ENCODE results near the gene CDH4. TPM values are rescaled to one million over a fixed set of nuclear protein-coding genes. Genes with fewer than 3 reads are reported as not detected.

The CDH4 gene
- total and polyA plus RNA-seq, 4 experiments from 2014 or later: 0.39 to 1.1 (median 0.41) TPM; not detected in 1

DNA sequence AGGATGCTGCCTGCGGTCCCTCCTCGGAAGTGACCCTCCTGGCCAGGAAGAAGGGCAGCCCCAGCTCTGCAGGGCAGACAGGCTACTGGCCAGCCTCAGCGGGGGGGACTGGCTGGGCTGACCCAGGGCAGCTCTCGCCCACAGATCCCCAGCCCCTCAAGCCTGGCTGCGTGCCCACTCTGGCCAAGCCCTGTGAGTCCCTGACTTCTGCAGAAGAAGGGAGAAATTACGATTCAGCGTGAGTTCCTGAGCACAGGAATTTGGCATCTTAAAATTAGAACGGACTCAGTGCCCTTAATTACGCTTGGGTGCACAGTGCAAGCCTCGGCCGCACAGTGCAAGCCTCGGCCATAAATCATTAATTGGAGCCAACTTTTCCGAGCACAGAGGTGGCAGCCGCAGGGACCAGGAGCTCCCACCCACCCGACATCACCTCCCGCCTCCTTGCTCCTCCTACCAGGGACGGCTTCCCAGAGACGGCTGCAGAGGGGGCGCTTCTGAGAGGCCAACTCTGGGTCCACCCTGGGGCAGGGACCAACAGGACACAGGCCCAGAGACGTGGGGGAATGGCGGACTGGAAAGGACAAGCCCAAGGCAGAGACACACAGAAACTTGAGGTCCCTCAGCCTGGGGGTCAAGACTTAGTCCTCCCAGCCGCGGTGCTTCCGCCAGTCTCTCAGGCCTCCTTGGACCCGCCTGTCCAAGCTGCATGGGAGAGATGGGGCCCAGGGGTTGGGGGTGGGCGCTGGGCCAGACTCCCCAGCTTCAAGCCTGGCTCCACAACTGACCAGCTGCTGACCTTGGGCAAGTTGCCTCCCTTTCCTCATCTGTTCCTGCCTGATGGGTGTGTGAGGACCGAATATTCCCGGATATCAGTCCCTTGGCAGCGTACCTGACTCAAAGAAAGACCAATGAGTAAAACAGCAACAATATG, 648.2 kb downstream of the CDH4 start:
- intact Hi-C loops (cut with micrococcal nuclease): no loop called here
- no peaks in the 10 kb centered on the region for H3K27me3 ChIP-seq (ENCODE audit: insufficient read depth, low read length)
- H3K4me1 ChIP-seq (ENCODE audit: insufficient read depth, low read length): no peaks in the 10 kb centered on the region
- Mint-ChIP-seq H3K9me3 (peaks cover 0 to 3% (median 0%) of the 10 kb centered on the region in 8 donors), H3K4me1 (peaks cover 0 to 7% (median 2%) of the 10 kb centered on the region in 4 donors), H3K4me3 (no peak overlapping the region), H3K36me3 (no peaks in the 10 kb centered on the region), H3K27me3 (peaks cover 4 to 7% of the 10 kb centered on the region in 2 donors), H3K27ac (no peak overlapping the region)
- H3K27ac ChIP-seq (ENCODE audit: low read depth, low read length): no peak overlapping the region
- H3K4me3 ChIP-seq (ENCODE audit: low read length in 2 of 2): no peak overlapping the region
- no peaks in the 10 kb centered on the region for H3K36me3 ChIP-seq (ENCODE audit: insufficient read depth, low read length)
- ChIA-PET CTCF (ENCODE audit: partially characterized antibody) (no interaction called here), POLR2A (ENCODE audit: partially characterized antibody) (no interaction called here)
- DNase-seq: no peak
- H3K9me3 ChIP-seq (ENCODE audit: control insufficient read depth in 1 of 2, low read length in 2 of 2): no peaks in the 10 kb centered on the region

GRCh38 chr20:61900945-61901293, 648.9 kb downstream of the CDH4 start:
- H3K36me3 Mint-ChIP-seq: no peaks in the 10 kb centered on the region
- H3K27me3 Mint-ChIP-seq: peaks cover 4 to 7% of the 10 kb centered on the region in 2 donors
- ChIA-PET POLR2A (ENCODE audit: partially characterized antibody) (no interaction called here), CTCF (ENCODE audit: partially characterized antibody) (interaction anchor here (0.8 kb wide), 1 partner anchor 1843 kb away, joined by 3 read pairs; no protein-coding TSS in a partner anchor)
- no peak overlapping the region for H3K27ac ChIP-seq (ENCODE audit: low read depth, low read length)
- H3K27ac Mint-ChIP-seq: no peak overlapping the region
- no peaks in the 10 kb centered on the region for H3K36me3 ChIP-seq (ENCODE audit: insufficient read depth, low read length)
- no peak overlapping the region for H3K4me3 ChIP-seq (ENCODE audit: low read length in 2 of 2)
- peaks cover 0 to 3% (median 0%) of the 10 kb centered on the region in 8 donors for H3K9me3 Mint-ChIP-seq
- H3K4me3 Mint-ChIP-seq: no peak overlapping the region
- peaks cover 0 to 7% (median 2%) of the 10 kb centered on the region in 4 donors for H3K4me1 Mint-ChIP-seq
- no peaks in the 10 kb centered on the region for H3K9me3 ChIP-seq (ENCODE audit: control insufficient read depth in 1 of 2, low read length in 2 of 2)
- intact Hi-C loops (cut with micrococcal nuclease): no loop called here
- no peaks in the 10 kb centered on the region for H3K4me1 ChIP-seq (ENCODE audit: insufficient read depth, low read length)
- H3K27me3 ChIP-seq (ENCODE audit: insufficient read depth, low read length): no peaks in the 10 kb centered on the region
- DNase-seq: no peak

DNA sequence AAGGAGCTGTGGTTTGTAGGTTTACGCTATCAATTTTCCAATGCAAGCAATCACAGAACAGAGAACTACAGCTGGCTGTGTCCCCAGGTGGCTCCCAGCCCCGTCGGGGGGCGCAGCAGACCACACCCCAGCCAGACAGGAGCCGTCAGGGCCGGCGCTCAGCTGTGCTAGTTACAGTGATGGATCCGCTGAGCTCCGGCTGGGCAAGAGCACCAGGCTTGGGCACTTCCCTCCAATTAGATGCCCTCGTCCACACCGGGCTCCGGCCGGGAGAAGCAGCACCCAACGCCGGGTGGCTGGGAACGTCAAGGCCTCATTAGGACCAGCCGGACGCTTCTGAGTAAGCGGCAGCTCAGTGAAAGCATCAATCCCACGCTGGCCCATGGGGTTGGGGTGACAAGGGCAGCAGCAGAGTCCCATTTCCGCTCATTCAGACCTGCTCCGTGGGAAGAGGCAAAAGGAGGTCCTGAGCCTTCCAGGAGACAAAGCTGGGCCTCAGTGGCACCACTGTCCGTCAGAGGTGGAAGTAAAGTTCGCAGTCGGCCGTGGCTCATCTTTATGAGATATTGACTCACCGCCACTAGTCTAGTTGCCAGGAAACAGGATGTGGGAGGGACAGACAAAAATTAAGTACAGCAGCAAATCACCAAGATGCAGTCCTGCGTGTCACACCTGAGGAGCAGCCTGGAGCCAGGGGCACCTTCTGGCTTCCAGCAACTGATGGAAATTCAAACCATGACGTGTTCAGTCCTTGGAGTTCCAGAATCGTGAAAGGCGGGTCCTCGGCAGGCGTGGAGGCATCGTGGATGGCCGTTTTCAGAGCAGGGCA, 649.5 kb downstream of the CDH4 start:
- H3K4me3 Mint-ChIP-seq: no peak overlapping the region
- intact Hi-C loops (cut with micrococcal nuclease): no loop called here
- H3K27ac Mint-ChIP-seq: no peak overlapping the region
- H3K27me3 Mint-ChIP-seq: peaks cover 2 to 4% of the 10 kb centered on the region in 2 donors
- H3K36me3 Mint-ChIP-seq: no peaks in the 10 kb centered on the region
- peaks cover 0 to 3% (median 0%) of the 10 kb centered on the region in 8 donors for H3K9me3 Mint-ChIP-seq
- no peak for DNase-seq
- no peaks in the 10 kb centered on the region for H3K27me3 ChIP-seq (ENCODE audit: insufficient read depth, low read length)
- CTCF ChIA-PET (ENCODE audit: partially characterized antibody): interaction anchor here (0.8 kb wide), 1 partner anchor 1844 kb away, joined by 3 read pairs; no protein-coding TSS in a partner anchor
- POLR2A ChIA-PET (ENCODE audit: partially characterized antibody): no interaction called here
- H3K9me3 ChIP-seq (ENCODE audit: control insufficient read depth in 1 of 2, low read length in 2 of 2): no peaks in the 10 kb centered on the region
- no peaks in the 10 kb centered on the region for H3K4me1 ChIP-seq (ENCODE audit: insufficient read depth, low read length)
- H3K36me3 ChIP-seq (ENCODE audit: insufficient read depth, low read length): no peaks in the 10 kb centered on the region
- H3K4me1 Mint-ChIP-seq: peaks cover 0 to 7% (median 2%) of the 10 kb centered on the region in 4 donors
- no peak overlapping the region for H3K4me3 ChIP-seq (ENCODE audit: low read length in 2 of 2)
- no peak overlapping the region for H3K27ac ChIP-seq (ENCODE audit: low read depth, low read length)

DNA sequence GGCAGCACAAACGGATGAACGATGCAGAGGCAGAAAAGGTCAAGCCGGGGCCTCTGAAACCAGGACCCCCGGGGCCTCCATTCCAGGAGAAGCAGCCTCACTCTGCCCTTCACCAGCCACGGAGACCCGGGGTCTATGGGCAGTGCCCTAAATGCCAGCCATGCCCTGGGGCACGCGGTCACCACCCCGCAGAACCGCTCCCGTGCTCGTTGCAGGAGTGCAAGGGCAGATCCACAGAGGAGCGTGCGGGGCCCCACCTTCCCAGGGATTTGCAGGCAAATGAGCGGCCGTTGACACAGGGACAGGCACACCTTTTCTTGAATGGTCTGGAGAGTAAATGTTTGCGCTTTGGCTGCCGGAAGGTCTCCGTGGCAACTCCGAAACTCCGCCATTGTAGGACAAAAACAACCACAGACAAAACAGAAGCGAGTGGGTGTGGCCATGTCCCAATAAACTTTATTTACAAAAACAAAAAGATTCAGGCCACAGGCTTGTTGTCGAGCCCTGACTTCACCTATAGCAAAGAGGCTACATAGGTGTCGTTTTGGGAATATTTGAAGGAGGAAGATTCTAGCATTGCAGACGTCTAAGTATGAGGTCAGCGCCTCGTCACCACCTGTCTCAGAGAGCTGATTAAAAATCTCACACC, 650.3 kb downstream of the CDH4 start:
- no peak for DNase-seq
- H3K27ac Mint-ChIP-seq: no peak overlapping the region
- no peaks in the 10 kb centered on the region for H3K36me3 Mint-ChIP-seq
- no peaks in the 10 kb centered on the region for H3K36me3 ChIP-seq (ENCODE audit: insufficient read depth, low read length)
- H3K4me3 ChIP-seq (ENCODE audit: low read length in 2 of 2): no peak overlapping the region
- peaks cover 2 to 4% of the 10 kb centered on the region in 2 donors for H3K27me3 Mint-ChIP-seq
- CTCF ChIA-PET (ENCODE audit: partially characterized antibody): no interaction called here
- H3K9me3 Mint-ChIP-seq: peaks cover 0 to 3% (median 0%) of the 10 kb centered on the region in 8 donors
- no peaks in the 10 kb centered on the region for H3K9me3 ChIP-seq (ENCODE audit: control insufficient read depth in 1 of 2, low read length in 2 of 2)
- H3K27me3 ChIP-seq (ENCODE audit: insufficient read depth, low read length): no peaks in the 10 kb centered on the region
- H3K4me1 Mint-ChIP-seq: peaks cover 0 to 7% (median 2%) of the 10 kb centered on the region in 4 donors
- H3K4me1 ChIP-seq (ENCODE audit: insufficient read depth, low read length): no peaks in the 10 kb centered on the region
- H3K27ac ChIP-seq (ENCODE audit: low read depth, low read length): no peak overlapping the region
- intact Hi-C loops (cut with micrococcal nuclease): no loop called here
- H3K4me3 Mint-ChIP-seq: no peak overlapping the region
- POLR2A ChIA-PET (ENCODE audit: partially characterized antibody): no interaction called here

- no peak overlapping the region for H3K4me3 Mint-ChIP-seq
- CTCF ChIA-PET (ENCODE audit: partially characterized antibody): no interaction called here
- H3K27ac ChIP-seq (ENCODE audit: low read depth, low read length): no peak overlapping the region
- no peaks in the 10 kb centered on the region for H3K27me3 ChIP-seq (ENCODE audit: insufficient read depth, low read length)
- H3K4me1 Mint-ChIP-seq: peaks cover 0 to 7% (median 2%) of the 10 kb centered on the region in 4 donors
- H3K27ac Mint-ChIP-seq: no peak overlapping the region
- POLR2A ChIA-PET (ENCODE audit: partially characterized antibody): no interaction called here
- no peaks in the 10 kb centered on the region for H3K27me3 Mint-ChIP-seq
- no peaks in the 10 kb centered on the region for H3K9me3 ChIP-seq (ENCODE audit: control insufficient read depth in 1 of 2, low read length in 2 of 2)
- intact Hi-C loops (cut with micrococcal nuclease): no loop called here
- no peaks in the 10 kb centered on the region for H3K4me1 ChIP-seq (ENCODE audit: insufficient read depth, low read length)
- peaks cover 0 to 3% (median 0%) of the 10 kb centered on the region in 8 donors for H3K9me3 Mint-ChIP-seq
- no peak for DNase-seq
- no peak overlapping the region for H3K4me3 ChIP-seq (ENCODE audit: low read length in 2 of 2)
- H3K36me3 Mint-ChIP-seq: no peaks in the 10 kb centered on the region
- no peaks in the 10 kb centered on the region for H3K36me3 ChIP-seq (ENCODE audit: insufficient read depth, low read length)
These were observed 651.7 kb downstream of the CDH4 start for GRCh38 chr20:61903575-61904340.

GRCh38 chr20:61904456-61904855, 652.4 kb downstream of the CDH4 start:
- peaks cover 0 to 3% (median 0%) of the 10 kb centered on the region in 8 donors for H3K9me3 Mint-ChIP-seq
- no peaks in the 10 kb centered on the region for H3K4me1 ChIP-seq (ENCODE audit: insufficient read depth, low read length)
- no peaks in the 10 kb centered on the region for H3K27me3 ChIP-seq (ENCODE audit: insufficient read depth, low read length)
- H3K27ac ChIP-seq (ENCODE audit: low read depth, low read length): no peak overlapping the region
- no peaks in the 10 kb centered on the region for H3K9me3 ChIP-seq (ENCODE audit: control insufficient read depth in 1 of 2, low read length in 2 of 2)
- no peaks in the 10 kb centered on the region for H3K27me3 Mint-ChIP-seq
- no peaks in the 10 kb centered on the region for H3K36me3 Mint-ChIP-seq
- no peak overlapping the region for H3K4me3 Mint-ChIP-seq
- DNase-seq: no peak
- intact Hi-C loops (cut with micrococcal nuclease): no loop called here
- ChIA-PET CTCF (ENCODE audit: partially characterized antibody) (no interaction called here), POLR2A (ENCODE audit: partially characterized antibody) (no interaction called here)
- H3K4me1 Mint-ChIP-seq: peaks cover 0 to 7% (median 2%) of the 10 kb centered on the region in 4 donors
- no peaks in the 10 kb centered on the region for H3K36me3 ChIP-seq (ENCODE audit: insufficient read depth, low read length)
- H3K27ac Mint-ChIP-seq: no peak overlapping the region
- H3K4me3 ChIP-seq (ENCODE audit: low read length in 2 of 2): no peak overlapping the region
